Measurements from ENCODE around the gene LRRC8E.

LRRC8E gene

GRCh38 chr19:7940841-7941240, 52.5 kb downstream of the LRRC8E start:
- H3K23ac ChIP-seq (ENCODE audit: low read length): no peak overlapping the region
- DNase-seq: no peak
- peak overlapping the region; percentile 7 for H3K18ac ChIP-seq (ENCODE audit: low read length)
- H3K27ac ChIP-seq (ENCODE audit: low read depth, low read length): no peak overlapping the region
- H3K79me2 ChIP-seq (ENCODE audit: control insufficient read depth, insufficient read depth, low read length, poor library complexity): peaks cover 5% of the 10 kb centered on the region
- H3K4ac ChIP-seq (ENCODE audit: low read depth, low read length): no peak overlapping the region
- peaks cover 35% of the 10 kb centered on the region in 2 experiments for H3K36me3 ChIP-seq (ENCODE audit: control insufficient read depth in 1 of 2, insufficient read depth in 2 of 2, low read length in 2 of 2)
- H3K14ac ChIP-seq (ENCODE audit: low read length): no peak overlapping the region
- no peak overlapping the region for H4K91ac ChIP-seq (ENCODE audit: low read depth, low read length)
- H3K27me3 ChIP-seq (ENCODE audit: insufficient read depth, low read length): no peaks in the 10 kb centered on the region
- no CpG with 5 or more reads among the region's 13 CpGs for WGBS (ENCODE audit: extremely low coverage, insufficient coverage, insufficient read length)
- H2BK5ac ChIP-seq (ENCODE audit: low read depth, low read length, poor library complexity): no peak overlapping the region
- no peak overlapping the region for H3K4me3 ChIP-seq (ENCODE audit: low read depth, low read length)
- H3K9ac ChIP-seq (ENCODE audit: low read length): no peak overlapping the region
- H2BK12ac ChIP-seq (ENCODE audit: low read length): no peak overlapping the region
- H3K9me3 ChIP-seq (ENCODE audit: insufficient read depth, low read depth, low read length): no peaks in the 10 kb centered on the region
- H2BK120ac ChIP-seq (ENCODE audit: insufficient read depth, low read length, poor library complexity): no peak overlapping the region
- no peak overlapping the region for H3K4me2 ChIP-seq (ENCODE audit: low read length)
- no peak overlapping the region for H2AK5ac ChIP-seq (ENCODE audit: low read length)
- H2AFZ ChIP-seq (ENCODE audit: insufficient read depth, low read length, poor library complexity): no peak overlapping the region
- H4K8ac ChIP-seq (ENCODE audit: low read depth, low read length): no peak overlapping the region
- H3K4me1 ChIP-seq (ENCODE audit: control insufficient read depth in 1 of 2, insufficient read depth in 2 of 2, low read length in 2 of 2): no peaks in the 10 kb centered on the region
- H3K79me1 ChIP-seq (ENCODE audit: low read length): peaks cover 5% of the 10 kb centered on the region
- no peak overlapping the region for H4K12ac ChIP-seq (ENCODE audit: low read depth, low read length)

- no peaks in the 10 kb centered on the region for H3K4me1 ChIP-seq (ENCODE audit: control insufficient read depth in 1 of 2, insufficient read depth in 2 of 2, low read length in 2 of 2)
- no peaks in the 10 kb centered on the region for H3K27me3 ChIP-seq (ENCODE audit: insufficient read depth, low read length)
- H4K91ac ChIP-seq (ENCODE audit: low read depth, low read length): no peak overlapping the region
- H4K12ac ChIP-seq (ENCODE audit: low read depth, low read length): no peak overlapping the region
- no peak overlapping the region for H4K8ac ChIP-seq (ENCODE audit: low read depth, low read length)
- no peak overlapping the region for H2AK5ac ChIP-seq (ENCODE audit: low read length)
- H3K9ac ChIP-seq (ENCODE audit: low read length): no peak overlapping the region
- no CpG with 5 or more reads among the region's 19 CpGs for WGBS (ENCODE audit: extremely low coverage, insufficient coverage, insufficient read length)
- no peak overlapping the region for H2BK12ac ChIP-seq (ENCODE audit: low read length)
- H3K14ac ChIP-seq (ENCODE audit: low read length): no peak overlapping the region
- peaks cover 25 to 27% of the 10 kb centered on the region in 2 experiments for H3K36me3 ChIP-seq (ENCODE audit: control insufficient read depth in 1 of 2, insufficient read depth in 2 of 2, low read length in 2 of 2)
- no peak overlapping the region for H3K4ac ChIP-seq (ENCODE audit: low read depth, low read length)
- no peak overlapping the region for H3K18ac ChIP-seq (ENCODE audit: low read length)
- peaks cover 5% of the 10 kb centered on the region for H3K79me2 ChIP-seq (ENCODE audit: control insufficient read depth, insufficient read depth, low read length, poor library complexity)
- H3K4me2 ChIP-seq (ENCODE audit: low read length): no peak overlapping the region
- H3K23ac ChIP-seq (ENCODE audit: low read length): no peak overlapping the region
- no peak overlapping the region for H2AFZ ChIP-seq (ENCODE audit: insufficient read depth, low read length, poor library complexity)
- H2BK120ac ChIP-seq (ENCODE audit: insufficient read depth, low read length, poor library complexity): no peak overlapping the region
- H3K27ac ChIP-seq (ENCODE audit: low read depth, low read length): no peak overlapping the region
- DNase-seq: no peak
- H2BK5ac ChIP-seq (ENCODE audit: low read depth, low read length, poor library complexity): no peak overlapping the region
- H3K9me3 ChIP-seq (ENCODE audit: insufficient read depth, low read depth, low read length): no peaks in the 10 kb centered on the region
- no peak overlapping the region for H3K4me3 ChIP-seq (ENCODE audit: low read depth, low read length)
- peaks cover 5% of the 10 kb centered on the region for H3K79me1 ChIP-seq (ENCODE audit: low read length)
Measured at GRCh38 chr19:7941895-7942596, 53.7 kb downstream of the LRRC8E start.

- WGBS (ENCODE audit: extremely low coverage, insufficient coverage, insufficient read length): no CpG with 5 or more reads among the region's 33 CpGs
- H4K12ac ChIP-seq (ENCODE audit: low read depth, low read length): peak overlapping the region; percentile 87
- peak overlapping the region; percentile 81 for H3K18ac ChIP-seq (ENCODE audit: low read length)
- H2AK5ac ChIP-seq (ENCODE audit: low read length): peak overlapping the region; percentile 87
- H3K23ac ChIP-seq (ENCODE audit: low read length): no peak overlapping the region
- H3K79me2 ChIP-seq (ENCODE audit: control insufficient read depth, insufficient read depth, low read length, poor library complexity): peaks cover 5% of the 10 kb centered on the region
- peak overlapping the region; percentile 83 for H3K4me2 ChIP-seq (ENCODE audit: low read length)
- H4K91ac ChIP-seq (ENCODE audit: low read depth, low read length): peak overlapping the region; percentile 91
- peak in 1 of 2 donors; percentile 11 for DNase-seq
- peak overlapping the region; percentile 80 for H3K4ac ChIP-seq (ENCODE audit: low read depth, low read length)
- peak overlapping the region; percentile 86 for H2BK5ac ChIP-seq (ENCODE audit: low read depth, low read length, poor library complexity)
- H3K4me3 ChIP-seq (ENCODE audit: low read depth, low read length): peak overlapping the region; percentile 91
- H3K14ac ChIP-seq (ENCODE audit: low read length): peak overlapping the region; percentile 83
- H2BK12ac ChIP-seq (ENCODE audit: low read length): no peak overlapping the region
- H3K27me3 ChIP-seq (ENCODE audit: insufficient read depth, low read length): no peaks in the 10 kb centered on the region
- peaks cover 17 to 20% of the 10 kb centered on the region in 2 experiments for H3K36me3 ChIP-seq (ENCODE audit: control insufficient read depth in 1 of 2, insufficient read depth in 2 of 2, low read length in 2 of 2)
- H3K9ac ChIP-seq (ENCODE audit: low read length): peak overlapping the region; percentile 97
- H4K8ac ChIP-seq (ENCODE audit: low read depth, low read length): peak overlapping the region; percentile 93
- H2AFZ ChIP-seq (ENCODE audit: insufficient read depth, low read length, poor library complexity): peak overlapping the region; percentile 80
- H3K79me1 ChIP-seq (ENCODE audit: low read length): peaks cover 5% of the 10 kb centered on the region
- H3K27ac ChIP-seq (ENCODE audit: low read depth, low read length): peak overlapping the region; percentile 77
- no peaks in the 10 kb centered on the region for H3K9me3 ChIP-seq (ENCODE audit: insufficient read depth, low read depth, low read length)
- H3K4me1 ChIP-seq (ENCODE audit: control insufficient read depth in 1 of 2, insufficient read depth in 2 of 2, low read length in 2 of 2): no peaks in the 10 kb centered on the region
- peak overlapping the region; percentile 93 for H2BK120ac ChIP-seq (ENCODE audit: insufficient read depth, low read length, poor library complexity)
Measured at GRCh38 chr19:7942981-7943443, 54.7 kb downstream of the LRRC8E start.

- H3K27ac ChIP-seq (ENCODE audit: low read depth, low read length): peak within 1 kb of the TSS; percentile 77
- H3K18ac ChIP-seq (ENCODE audit: low read length): peak within 1 kb of the TSS; percentile 81
- H2AK5ac ChIP-seq (ENCODE audit: low read length): peak within 1 kb of the TSS; percentile 87
- H4K12ac ChIP-seq (ENCODE audit: low read depth, low read length): peak within 1 kb of the TSS; percentile 87
- H3K9ac ChIP-seq (ENCODE audit: low read length): peak within 1 kb of the TSS; percentile 97
- peak within 1 kb of the TSS; percentile 91 for H3K4me3 ChIP-seq (ENCODE audit: low read depth, low read length)
- peak within 1 kb of the TSS; percentile 83 for H3K14ac ChIP-seq (ENCODE audit: low read length)
- H3K27me3 ChIP-seq (ENCODE audit: insufficient read depth, low read length): no peaks in the 10 kb centered on the region
- WGBS (ENCODE audit: extremely low coverage, insufficient coverage, insufficient read length): no CpG with 5 or more reads among the region's 56 CpGs
- peak within 1 kb of the TSS; percentile 91 for H4K91ac ChIP-seq (ENCODE audit: low read depth, low read length)
- peak within 1 kb of the TSS; percentile 93 for H4K8ac ChIP-seq (ENCODE audit: low read depth, low read length)
- H3K9me3 ChIP-seq (ENCODE audit: insufficient read depth, low read depth, low read length): no peaks in the 10 kb centered on the region
- H3K36me3 ChIP-seq (ENCODE audit: control insufficient read depth in 1 of 2, insufficient read depth in 2 of 2, low read length in 2 of 2): peaks cover 14 to 18% of the 10 kb centered on the region in 2 experiments
- H2BK12ac ChIP-seq (ENCODE audit: low read length): no peak within 1 kb of the TSS
- peak within 1 kb of the TSS; percentile 80 for H2AFZ ChIP-seq (ENCODE audit: insufficient read depth, low read length, poor library complexity)
- H2BK5ac ChIP-seq (ENCODE audit: low read depth, low read length, poor library complexity): peak within 1 kb of the TSS; percentile 86
- peak; percentile 100 for DNase-seq
- H3K4me2 ChIP-seq (ENCODE audit: low read length): peak within 1 kb of the TSS; percentile 100
- peaks cover 5% of the 10 kb centered on the region for H3K79me1 ChIP-seq (ENCODE audit: low read length)
- peaks cover 5% of the 10 kb centered on the region for H3K79me2 ChIP-seq (ENCODE audit: control insufficient read depth, insufficient read depth, low read length, poor library complexity)
- H3K23ac ChIP-seq (ENCODE audit: low read length): no peak within 1 kb of the TSS
- no peaks in the 10 kb centered on the region for H3K4me1 ChIP-seq (ENCODE audit: control insufficient read depth in 1 of 2, insufficient read depth in 2 of 2, low read length in 2 of 2)
- peak within 1 kb of the TSS; percentile 93 for H2BK120ac ChIP-seq (ENCODE audit: insufficient read depth, low read length, poor library complexity)
- H3K4ac ChIP-seq (ENCODE audit: low read depth, low read length): peak within 1 kb of the TSS; percentile 80
Measured at GRCh38 chr19:7943444-7944176, 55.3 kb downstream of the LRRC8E start, which contains the start of gene TIMM44. TIMM44 (minus strand) TSS chr19:7943666; CDS start chr19:7943651, 15 bp downstream.

All from trophoblast cell (in vitro differentiated cells and primary cell).